PFSK-1 (cell line): Measurements from ENCODE around the gene DCUN1D2.

Source experiments
- POLR2AphosphoS5 ChIP-seq: IDR thresholded peaks from 2 replicates; pipeline ENCODE4 v1.6.1; 2012; ENCODE audit warnings: low read depth, mild to moderate bottlenecking, control low read depth, low read length, moderate library complexity
- TAF1 ChIP-seq: IDR thresholded peaks from 2 replicates; pipeline ENCODE4 v1.6.1; 2012; ENCODE audit warnings: low read length, control low read depth, borderline replicate concordance; ENCODE audit not compliant: insufficient read depth

- no peak for TF ChIP-seq POLR2AphosphoS5
- TF ChIP-seq TAF1, result no peak
Observed at GRCh38 chr13:113428469-113428865, 62.0 kb downstream of the DCUN1D2 start.
